Astrocyte of the cerebellum (primary cell): ENCODE results near the gene WNT4.
A peak's percentile ranks its signal among the peaks of the same experiment; 100 is the strongest.

Source experiments
- DNase-seq: peaks from one replicate; pipeline ENCODE4 v3.0.0-alpha.2; 2011; ENCODE audit warnings: low read depth
- H3K4me3 ChIP-seq: 2 replicates; pipeline ENCODE4 v1.5.1; 2011; ENCODE audit warnings: mild to moderate bottlenecking, low read depth, low read length, moderate library complexity
- in situ Hi-C: cut with HindIII; loops from 2 replicates; pipeline ENCODE4 v1.10.0; 2017; ENCODE audit warnings: low sequenced_read_pairs
- TF ChIP-seq, protein P1 (sequence below): IDR thresholded peaks from 2 replicates; pipeline ENCODE4 v1.5.1; 2012; ENCODE audit warnings: low read length, low read depth, moderate library complexity, mild to moderate bottlenecking; ENCODE audit errors: missing control alignments

Gene WNT4

DNA sequence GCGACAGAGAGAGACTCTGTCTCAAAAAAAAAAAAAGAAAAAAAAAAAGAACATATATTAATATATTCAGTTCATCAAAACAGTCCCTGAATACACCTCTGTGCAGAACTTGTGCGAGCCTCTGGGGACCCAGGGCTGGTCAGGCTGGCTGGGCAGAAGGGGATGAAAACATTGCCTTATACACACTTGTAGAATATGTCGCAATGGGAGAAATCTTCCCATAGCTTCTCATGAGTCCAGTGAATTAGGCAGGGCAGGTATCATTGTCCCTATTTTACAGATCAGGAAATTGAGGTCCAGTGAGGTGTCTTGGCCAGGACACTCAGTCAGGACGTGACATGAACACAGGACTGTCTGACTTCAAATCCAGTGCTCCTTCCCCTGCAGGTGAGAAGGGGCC, 12.6 kb upstream of the WNT4 start:
- in situ Hi-C loops, result no loop called here

DNA sequence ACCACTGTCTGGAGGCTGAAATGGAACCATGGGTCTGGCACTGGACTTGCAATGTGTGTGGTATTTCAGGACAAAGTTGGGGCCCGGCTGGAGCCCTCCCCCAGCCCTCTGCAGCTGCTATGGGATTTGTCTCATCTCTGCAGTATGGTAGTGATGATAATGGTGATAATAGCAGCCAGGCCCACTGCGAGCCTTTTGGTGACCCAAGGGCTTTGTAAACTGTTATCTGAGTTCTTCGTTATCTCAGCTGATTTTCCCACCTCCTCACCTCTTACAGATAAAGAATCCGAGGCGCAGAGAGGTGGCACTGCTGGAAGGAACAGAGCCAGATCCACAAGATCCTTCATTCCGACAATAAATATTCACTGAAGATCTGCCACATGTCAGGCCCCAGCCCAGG, 11.7 kb upstream of the WNT4 start:
- DNase-seq, result no peak
- in situ Hi-C loops, result no loop called here
- H3K4me3 ChIP-seq, result no peak overlapping the region
- TF ChIP-seq, protein P1, sequence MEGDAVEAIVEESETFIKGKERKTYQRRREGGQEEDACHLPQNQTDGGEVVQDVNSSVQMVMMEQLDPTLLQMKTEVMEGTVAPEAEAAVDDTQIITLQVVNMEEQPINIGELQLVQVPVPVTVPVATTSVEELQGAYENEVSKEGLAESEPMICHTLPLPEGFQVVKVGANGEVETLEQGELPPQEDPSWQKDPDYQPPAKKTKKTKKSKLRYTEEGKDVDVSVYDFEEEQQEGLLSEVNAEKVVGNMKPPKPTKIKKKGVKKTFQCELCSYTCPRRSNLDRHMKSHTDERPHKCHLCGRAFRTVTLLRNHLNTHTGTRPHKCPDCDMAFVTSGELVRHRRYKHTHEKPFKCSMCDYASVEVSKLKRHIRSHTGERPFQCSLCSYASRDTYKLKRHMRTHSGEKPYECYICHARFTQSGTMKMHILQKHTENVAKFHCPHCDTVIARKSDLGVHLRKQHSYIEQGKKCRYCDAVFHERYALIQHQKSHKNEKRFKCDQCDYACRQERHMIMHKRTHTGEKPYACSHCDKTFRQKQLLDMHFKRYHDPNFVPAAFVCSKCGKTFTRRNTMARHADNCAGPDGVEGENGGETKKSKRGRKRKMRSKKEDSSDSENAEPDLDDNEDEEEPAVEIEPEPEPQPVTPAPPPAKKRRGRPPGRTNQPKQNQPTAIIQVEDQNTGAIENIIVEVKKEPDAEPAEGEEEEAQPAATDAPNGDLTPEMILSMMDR, result no peak

More for the DNA sequence above, 12.6 kb upstream of the WNT4 start:
- H3K4me3 ChIP-seq, result no peak overlapping the region
- TF ChIP-seq, protein P1, result no peak
- no peak for DNase-seq

DNA sequence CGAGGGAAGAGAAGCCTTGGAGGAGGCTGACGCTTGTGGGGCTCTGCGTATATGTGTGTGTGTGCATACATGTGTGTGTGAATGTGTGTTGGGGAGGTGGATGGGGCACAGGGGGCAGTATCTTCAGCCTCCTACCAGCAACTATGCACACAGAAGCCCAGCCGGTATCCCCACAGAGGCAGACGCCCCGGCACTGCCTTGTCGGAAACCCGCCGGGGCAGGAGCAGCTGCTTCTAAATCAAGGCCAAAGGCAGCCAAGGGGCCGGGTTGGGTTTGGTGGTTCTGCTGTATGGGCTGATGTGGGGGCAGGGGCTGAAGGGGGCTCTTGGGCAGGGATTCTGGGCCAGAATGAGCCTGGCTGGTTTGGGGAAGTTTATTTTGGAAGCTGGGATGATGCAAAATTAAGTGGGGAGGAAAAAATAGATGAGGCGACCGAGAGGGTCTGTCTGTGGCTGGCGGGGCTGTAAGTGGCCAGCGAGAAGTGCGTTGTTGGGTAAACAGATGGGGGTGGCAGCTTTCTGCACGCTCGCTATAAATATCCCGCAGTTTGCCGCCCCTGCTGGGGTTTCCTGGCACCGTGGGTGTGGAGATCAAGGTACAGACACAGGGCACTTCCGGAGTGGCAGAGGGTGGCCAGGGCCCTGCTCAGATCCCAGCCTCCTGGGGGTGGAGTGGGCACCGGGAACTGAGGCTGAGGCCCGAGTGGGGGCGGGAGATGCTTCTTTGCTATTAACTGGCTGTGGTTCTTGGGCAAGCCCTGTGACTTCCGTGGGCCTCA, 11.0 kb upstream of the WNT4 start:
- DNase-seq, result no peak
- in situ Hi-C loops, result no loop called here
- TF ChIP-seq, protein P1, result no peak
- H3K4me3 ChIP-seq, result no peak overlapping the region

DNA sequence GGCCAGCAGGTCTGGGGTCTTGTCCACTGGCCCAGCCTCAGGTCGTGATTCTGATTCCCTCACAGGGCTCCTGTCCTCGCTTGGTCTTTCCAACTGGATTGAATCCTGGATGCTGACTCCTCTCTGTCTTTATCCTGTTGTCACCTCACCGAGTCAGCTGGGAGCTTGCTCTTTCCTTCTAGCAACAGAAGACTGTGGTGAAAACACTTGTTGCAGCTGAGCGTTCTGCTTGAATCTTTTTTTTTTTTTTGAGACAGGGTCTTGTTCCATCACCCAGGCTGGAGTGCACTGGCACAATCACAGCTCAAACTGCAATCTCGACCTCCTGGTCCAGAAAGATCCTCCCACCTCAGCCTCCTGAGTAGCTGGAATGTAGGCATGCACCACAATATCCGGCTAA, 8.0 kb upstream of the WNT4 start:
- no peak for DNase-seq
- no peak overlapping the region for H3K4me3 ChIP-seq
- TF ChIP-seq, protein P1, result no peak
- in situ Hi-C loops, result no loop called here

DNA sequence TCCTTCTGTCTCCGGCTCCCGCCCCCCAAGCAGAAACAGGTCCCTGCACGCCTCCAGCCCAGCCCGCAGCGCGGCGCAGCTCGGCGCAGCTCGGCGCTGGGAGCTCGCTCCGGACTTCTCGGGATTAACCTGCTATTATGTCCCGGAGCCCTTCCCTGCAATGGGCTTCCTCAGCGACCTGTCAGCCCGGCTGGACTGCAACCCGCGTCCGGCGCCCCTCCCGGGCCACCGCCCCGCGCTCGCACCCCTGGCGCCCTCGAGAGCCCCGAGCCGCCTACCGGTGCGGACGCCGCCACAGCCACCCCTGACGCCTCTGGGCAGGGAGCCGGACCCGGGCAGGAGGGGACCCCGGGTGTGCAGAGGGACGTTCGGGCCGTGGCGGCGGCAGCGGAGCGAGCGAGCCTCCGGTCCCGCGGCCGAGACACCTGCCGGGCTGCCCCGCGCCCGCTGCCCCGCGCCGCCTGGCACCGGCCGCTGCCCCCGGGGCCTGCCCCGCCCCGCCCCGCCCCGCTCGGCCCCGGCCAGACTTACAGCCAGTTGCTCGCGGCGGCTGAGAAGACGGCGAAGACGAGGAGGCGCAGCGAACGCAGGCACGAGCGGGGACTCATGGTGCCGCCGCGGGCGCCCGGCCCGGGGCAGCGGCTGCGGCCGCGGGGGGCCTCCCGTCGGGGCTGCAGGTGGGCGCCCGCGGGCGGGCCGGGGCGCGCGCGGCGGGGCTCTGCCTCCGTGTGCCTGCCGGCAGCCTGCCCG, 407 bp downstream of the WNT4 start:
- in situ Hi-C loops, result no loop called here
- no peak for DNase-seq

DNA sequence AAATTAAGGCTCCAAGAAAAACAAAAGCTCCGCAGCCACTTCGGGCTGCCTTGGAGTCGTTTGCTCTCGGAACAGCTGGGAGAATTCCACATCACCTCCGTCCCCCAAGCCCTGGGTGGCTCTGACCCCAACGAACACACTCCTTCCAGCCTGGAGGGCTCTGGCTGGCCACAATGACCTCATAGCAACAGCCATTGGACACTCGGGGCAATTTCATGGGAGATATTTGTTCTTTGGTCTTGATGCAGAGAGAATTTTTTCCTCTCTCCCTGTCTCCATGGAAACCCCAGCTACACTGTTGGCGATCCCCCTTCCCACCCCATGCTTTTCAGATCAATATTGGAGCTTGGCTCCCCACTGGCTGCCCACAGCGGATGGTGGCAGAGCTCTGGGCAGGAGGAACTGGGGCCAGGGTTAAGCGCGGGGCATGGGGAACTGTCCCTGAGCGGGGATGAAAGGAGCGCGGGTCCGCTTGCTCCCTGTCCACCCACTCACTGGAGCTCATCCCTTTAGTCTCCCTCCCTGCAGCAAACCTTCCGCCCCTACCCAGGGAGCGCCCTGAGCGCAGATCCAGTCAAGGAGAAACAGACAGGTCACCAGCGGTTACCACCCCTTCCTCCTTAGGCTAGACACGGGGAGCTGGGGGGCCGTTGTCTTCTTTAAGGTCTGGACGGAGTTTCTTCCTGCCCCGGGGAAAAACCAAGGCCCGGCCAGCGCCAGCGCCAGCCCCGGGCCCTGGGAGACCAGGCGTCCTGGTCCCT, 1.2 kb downstream of the WNT4 start:
- peak overlapping the region; percentile 23 for H3K4me3 ChIP-seq
- DNase-seq, result no peak
- TF ChIP-seq, protein P1, result no peak
- in situ Hi-C loops, result no loop called here

More for the DNA sequence above, 407 bp downstream of the WNT4 start:
- H3K4me3 ChIP-seq, result peak overlapping the region; percentile 23
- TF ChIP-seq, protein P1, result no peak
